Airway epithelial cell (primary cell): ENCODE data around the gene CBLN2. TPM values are rescaled to one million over a fixed set of nuclear protein-coding genes. Genes with fewer than 3 reads are reported as not detected.

Experiments used
- total RNA-seq: library from RNA; depleted of rRNA; stranded (reverse); fragments of >200 nt; gene quantifications from 2 replicates; pipeline ENCODE4 v1.2.3, GENCODE V29; 2015

Gene CBLN2
- not detected in 2 replicates for total RNA-seq

GRCh38 chr18:72544092-72544886, at the start of gene CBLN2:
Gene CBLN2 (minus strand): TSS chr18:72544342. CDS start chr18:72542160, 2,182 bp downstream.

